HepG2 (cell line): ENCODE data around the gene SLC35G2. TPM values are rescaled to one million over a fixed set of nuclear protein-coding genes. Genes with fewer than 3 reads are reported as not detected.

Experiments used
- CCAR2 ChIP-seq: fragments of 200-400 bp; formaldehyde crosslinking; optimal IDR thresholded peaks from 2 replicates; pipeline ENCODE3; 2018; ENCODE audit warnings: low read depth, mild to moderate bottlenecking, low read length, moderate library complexity
- CENPBD1 ChIP-seq: sonication (generic); formaldehyde crosslinking; IDR thresholded peaks from 2 replicates; pipeline ENCODE4 v1.8.0; 2022; ENCODE audit warnings: missing genetic modification reagents, low read depth, mild to moderate bottlenecking, borderline replicate concordance
- DMAP1 ChIP-seq: IDR thresholded peaks from 2 replicates; pipeline ENCODE4 v1.6.1; 2016
- HIC2 ChIP-seq: sonication (generic); formaldehyde crosslinking; IDR thresholded peaks from 2 replicates; pipeline ENCODE4 v1.9.0; 2022; ENCODE audit warnings: low read depth, missing genetic modification reagents
- IRX3 ChIP-seq: sonication (generic); formaldehyde crosslinking; IDR thresholded peaks from 2 replicates; pipeline ENCODE4 v1.8.1; 2023; ENCODE audit warnings: mild to moderate bottlenecking, low read depth, missing genetic modification reagents, borderline replicate concordance
- NFKB2 ChIP-seq: sonication (generic); formaldehyde crosslinking; IDR thresholded peaks from 2 replicates; pipeline ENCODE4 v1.4.0; 2020; ENCODE audit warnings: missing genetic modification reagents, borderline replicate concordance
- NR2F2 ChIP-seq: IDR thresholded peaks from 2 replicates; pipeline ENCODE4 v1.6.1; 2012; ENCODE audit warnings: low read depth, inconsistent platforms, borderline replicate concordance
- PHF21A ChIP-seq: sonication (generic); formaldehyde crosslinking; IDR thresholded peaks from 2 replicates; pipeline ENCODE4 v1.5.0; 2020; ENCODE audit warnings: mild to moderate bottlenecking, missing genetic modification reagents
- POLR2AphosphoS5 ChIP-seq: IDR thresholded peaks from 2 replicates; pipeline ENCODE4 v1.6.1; 2012; ENCODE audit warnings: low read depth, low read length
- PRPF4 ChIP-seq: fragments of 200-400 bp; formaldehyde crosslinking; IDR thresholded peaks from 2 replicates; pipeline ENCODE4 v1.6.1; 2016; ENCODE audit warnings: low read length, low read depth; ENCODE audit not compliant: poor library complexity, severe bottlenecking
- REST ChIP-seq, 2 experiments: IDR thresholded peaks; 2 replicates each; pipeline ENCODE4 v1.6.1; 2011 to 2012; ENCODE audit warnings: low read length in 2 of 2, borderline replicate concordance in 1 of 2, low read depth in 1 of 2, mild to moderate bottlenecking in 1 of 2, moderate library complexity in 1 of 2
- STAG1 ChIP-seq: sonication (generic); formaldehyde crosslinking; IDR thresholded peaks from 2 replicates; pipeline ENCODE4 v1.4.0; 2020; ENCODE audit warnings: missing genetic modification reagents
- ZBTB20 ChIP-seq: sonication (generic); formaldehyde crosslinking; IDR thresholded peaks from 2 replicates; pipeline ENCODE4 v1.8.1; 2023; ENCODE audit warnings: missing genetic modification reagents, low read depth, mild to moderate bottlenecking, borderline replicate concordance
- ZBTB43 ChIP-seq: sonication (generic); formaldehyde crosslinking; conservative IDR thresholded peaks from 2 replicates; pipeline ENCODE4 v1.4.0; 2020; ENCODE audit warnings: missing genetic modification reagents
- ZFP36L1 ChIP-seq: sonication (generic); formaldehyde crosslinking; IDR thresholded peaks from 2 replicates; pipeline ENCODE4 v1.8.0; 2022; ENCODE audit warnings: mild to moderate bottlenecking, missing genetic modification reagents, moderate library complexity
- ZNF431 ChIP-seq: sonication (generic); formaldehyde crosslinking; IDR thresholded peaks from 2 replicates; pipeline ENCODE4 v1.9.0; 2022; ENCODE audit warnings: missing genetic modification reagents, low read depth, mild to moderate bottlenecking, borderline replicate concordance
- ZNF546 ChIP-seq: sonication (generic); formaldehyde crosslinking; conservative IDR thresholded peaks from 2 replicates; pipeline ENCODE4 v1.8.1; 2023; ENCODE audit warnings: mild to moderate bottlenecking, missing genetic modification reagents
- ZNF709 ChIP-seq: sonication (generic); formaldehyde crosslinking; IDR thresholded peaks from 2 replicates; pipeline ENCODE4 v1.5.0; 2020; ENCODE audit warnings: mild to moderate bottlenecking, missing genetic modification reagents
- polyA plus RNA-seq, 8 experiments: library from polyadenylated mRNA; depleted of rRNA in 3 of 8; stranded (reverse) in 7 of 8; unstranded in 1 of 8; fragments of >200 nt; fragmentation: Illumina TruSeq in 4 of 8; extraction: Trizol in 4 of 8; gene quantifications; 2 replicates each; pipeline versions ENCODE4 v1.2.1 to v1.2.3, GENCODE V29; 2011 to 2016; ENCODE audit warnings: low read depth in 4 of 8, missing spikeins in 1 of 8, mixed read lengths in 1 of 8; ENCODE audit not compliant: insufficient read depth in 1 of 8
- total RNA-seq, 5 experiments: library from RNA; depleted of rRNA; stranded (reverse); fragments of >200 nt; fragmentation: Illumina TruSeq; extraction: Trizol; gene quantifications; 2 replicates each; pipeline ENCODE4 v1.2.3, GENCODE V29; 2016; ENCODE audit warnings: low read depth in 1 of 5

The SLC35G2 gene
- total and polyA plus RNA-seq, 2 of the 13 experiments (the other 11 are each of a cell fraction or from before 2014, with no cell fraction given) = 7.6 to 10.3 TPM

- peak in 1 of 2 experiments; percentile 6; a peak in 1 of 4 replicates for TF ChIP-seq REST (IDR thresholded peaks at IDR 0.05; ENCODE audit: borderline replicate concordance in 1 of 2, low read depth in 1 of 2, low read length in 2 of 2)
- TF ChIP-seq POLR2AphosphoS5 = no peak
- TF ChIP-seq CENPBD1 (CRISPR knock-in tag) = no peak
- TF ChIP-seq NFKB2 (CRISPR knock-in tag) = peak; percentile 6; the same call in 1 of the 2 replicates
- TF ChIP-seq HIC2 (CRISPR knock-in tag) = no peak
- 0 out of 2 replicates have a peak, but pooled peaks have one; percentile 71 for TF ChIP-seq ZNF546
- TF ChIP-seq ZBTB20 = no peak
- TF ChIP-seq PRPF4 = peak; percentile 58
- no peak for TF ChIP-seq ZBTB43 (CRISPR knock-in tag)
- TF ChIP-seq PHF21A (CRISPR knock-in tag) = peak; percentile 75
- no peak for TF ChIP-seq ZNF431 (CRISPR knock-in tag)
- no peak for TF ChIP-seq IRX3 (CRISPR knock-in tag)
- no peak for TF ChIP-seq CCAR2
- TF ChIP-seq STAG1 = no peak
- no peak; the same call in 1 of the 2 replicates for TF ChIP-seq NR2F2
- 0 out of 2 replicates have a peak, but pooled peaks have one; percentile 9 for TF ChIP-seq DMAP1
- 0 out of 2 replicates have a peak, but pooled peaks have one; percentile 26 for TF ChIP-seq ZNF709
- peak; percentile 9; the same call in 1 of the 2 replicates for TF ChIP-seq ZFP36L1 (CRISPR knock-in tag)
These were observed 43.8 kb downstream of the SLC35G2 start (continued) for GRCh38 chr3:136862617-136863322.
